Panc1 (cell line): ENCODE results near the gene MRPL54. TPM values are rescaled to one million over a fixed set of nuclear protein-coding genes. Genes with fewer than 3 reads are reported as not detected.

Experiments
- ATAC-seq: fragments of 200-7000 bp; cut with Tn5 transposase; 2 replicates; pipeline ENCODE4 v1.9.1; 2020; ENCODE audit warnings: mild to moderate bottlenecking, moderate library complexity
- BruUV-seq: library from RNA; stranded (reverse); fragments of 400-500 nt; replicated peaks from 2 replicates; lab custom pipeline; 2021; lab: Mats Ljungman, UMichigan
- CTCF ChIA-PET: fragments of 300-600 bp; sonication (Branson Sonifier 250); formaldehyde crosslinking; loops from one replicate; lab custom pipeline; 2022; ENCODE audit warnings: antibody characterized with exemption; lab: Charles Lee
- POLR2A ChIA-PET: fragments of 300-600 bp; sonication (Branson Sonifier 250); formaldehyde crosslinking; loops from one replicate; lab custom pipeline; 2022; ENCODE audit warnings: antibody characterized with exemption; lab: Charles Lee
- DNase-seq: peaks from one replicate; pipeline ENCODE4 v3.0.0-alpha.2; 2010; ENCODE audit warnings: low read depth, low spot score
- H3K27ac ChIP-seq: 2 replicates; pipeline ENCODE4 v1.5.1; 2011; ENCODE audit warnings: mild to moderate bottlenecking, low read length, inconsistent platforms
- H3K27me3 ChIP-seq: fragments of 200-500 bp; sonication (Bioruptor generic); 2 replicates; pipeline ENCODE4 v1.6.0; 2014; ENCODE audit warnings: low read length, inconsistent platforms; ENCODE audit not compliant: control insufficient read depth, insufficient read depth
- H3K36me3 ChIP-seq: fragments of 200-500 bp; sonication (Bioruptor generic); 2 replicates; pipeline ENCODE4 v1.5.1; 2014; ENCODE audit warnings: inconsistent platforms, mild to moderate bottlenecking, low read length, moderate library complexity; ENCODE audit not compliant: control insufficient read depth, insufficient read depth
- H3K4me1 ChIP-seq: 2 replicates; pipeline ENCODE4 v1.5.1; 2011; ENCODE audit warnings: inconsistent platforms, mild to moderate bottlenecking, low read length, moderate library complexity; ENCODE audit not compliant: control insufficient read depth, insufficient read depth
- H3K4me3 ChIP-seq, 2 experiments: 2 replicates each; pipeline ENCODE4 v1.5.1; 2011 to 2012; ENCODE audit warnings: low read depth in 2 of 2, low read length in 2 of 2, mild to moderate bottlenecking in 2 of 2, inconsistent platforms in 1 of 2, moderate library complexity in 1 of 2
- H3K9me3 ChIP-seq: fragments of 200-500 bp; sonication (Bioruptor generic); 2 replicates; pipeline ENCODE4 v1.5.1; 2014; ENCODE audit warnings: low read depth, mild to moderate bottlenecking, inconsistent platforms, low read length, moderate library complexity; ENCODE audit not compliant: control insufficient read depth, insufficient read depth
- POLR2AphosphoS5 ChIP-seq: IDR thresholded peaks from 2 replicates; pipeline ENCODE4 v1.6.1; 2012; ENCODE audit warnings: mild to moderate bottlenecking, low read depth, low read length, moderate library complexity
- SIN3A ChIP-seq: IDR thresholded peaks from 2 replicates; pipeline ENCODE4 v1.6.1; 2012; ENCODE audit warnings: low read depth, mild to moderate bottlenecking, low read length, moderate library complexity, borderline replicate concordance; ENCODE audit not compliant: insufficient read depth
- TCF7L2 ChIP-seq: IDR thresholded peaks from 2 replicates; pipeline ENCODE4 v1.6.1; 2011; ENCODE audit warnings: mild to moderate bottlenecking, low read depth, low read length, inconsistent platforms
- in situ Hi-C: cut with HindIII; loops from 2 replicates; pipeline ENCODE4 v1.10.0; 2016; ENCODE audit warnings: low sequenced_read_pairs, low pct_unique_long_range_greater_than_20kb
- intact Hi-C: fragments of 100-400 bp; cut with micrococcal nuclease; formaldehyde crosslinking; loops from one replicate; pipeline ENCODE4 v1.10.0; 2022; ENCODE audit not compliant: unreplicated experiment
- total RNA-seq: library from RNA; stranded (reverse); gene quantifications from one replicate; pipeline ENCODE4 v1.2.1, GENCODE V29; 2021; ENCODE audit not compliant: unreplicated experiment
- TF ChIP-seq, protein P1 (sequence below): fragments of 450-650 bp; IDR thresholded peaks from 2 replicates; pipeline ENCODE4 v1.5.1; 2017; ENCODE audit warnings: mild to moderate bottlenecking
- TF ChIP-seq, protein P2 (sequence below), 2 experiments: IDR thresholded peaks; 2 replicates each; pipeline ENCODE4 v1.6.1; 2011 to 2012; ENCODE audit warnings: low read depth in 2 of 2, control low read depth in 1 of 2, low read length in 1 of 2, mild to moderate bottlenecking in 1 of 2, moderate library complexity in 1 of 2; ENCODE audit not compliant: insufficient read depth in 1 of 2

Gene MRPL54
- total RNA-seq, 1 experiment from 2014 or later, result 42.8 TPM

DNA sequence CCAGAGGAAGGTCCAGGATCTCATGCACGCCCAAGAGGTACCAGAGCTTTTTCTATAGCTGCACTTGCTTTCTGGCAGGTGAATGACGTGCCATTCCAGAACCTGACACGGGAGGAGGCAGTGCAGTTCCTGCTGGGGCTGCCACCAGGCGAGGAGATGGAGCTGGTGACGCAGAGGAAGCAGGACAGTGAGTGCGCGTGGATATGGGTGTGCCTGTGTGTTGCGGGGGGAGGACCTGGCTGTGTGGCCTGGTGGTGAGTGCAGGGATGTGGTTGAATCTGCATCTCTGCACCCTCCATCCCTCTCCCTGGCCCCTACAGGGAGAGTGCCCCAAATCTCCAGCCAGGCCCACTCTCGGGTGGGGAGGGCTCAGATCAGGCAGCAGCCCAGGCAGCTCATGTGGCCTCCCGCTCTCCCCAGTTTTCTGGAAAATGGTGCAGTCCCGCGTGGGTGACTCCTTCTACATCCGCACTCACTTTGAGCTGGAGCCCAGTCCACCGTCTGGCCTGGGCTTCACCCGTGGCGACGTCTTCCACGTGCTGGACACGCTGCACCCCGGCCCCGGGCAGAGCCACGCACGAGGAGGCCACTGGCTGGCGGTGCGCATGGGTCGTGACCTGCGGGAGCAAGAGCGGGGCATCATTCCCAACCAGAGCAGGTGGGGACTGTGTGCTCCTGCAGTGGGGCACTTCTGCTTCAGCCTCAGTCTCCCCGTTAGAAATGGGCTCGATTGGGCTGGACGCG lies 23.8 kb upstream of the MRPL54 start:
- ATAC-seq, result 0 out of 2 replicates have a peak, but pooled peaks have one; percentile 13
- TF ChIP-seq, protein P1, sequence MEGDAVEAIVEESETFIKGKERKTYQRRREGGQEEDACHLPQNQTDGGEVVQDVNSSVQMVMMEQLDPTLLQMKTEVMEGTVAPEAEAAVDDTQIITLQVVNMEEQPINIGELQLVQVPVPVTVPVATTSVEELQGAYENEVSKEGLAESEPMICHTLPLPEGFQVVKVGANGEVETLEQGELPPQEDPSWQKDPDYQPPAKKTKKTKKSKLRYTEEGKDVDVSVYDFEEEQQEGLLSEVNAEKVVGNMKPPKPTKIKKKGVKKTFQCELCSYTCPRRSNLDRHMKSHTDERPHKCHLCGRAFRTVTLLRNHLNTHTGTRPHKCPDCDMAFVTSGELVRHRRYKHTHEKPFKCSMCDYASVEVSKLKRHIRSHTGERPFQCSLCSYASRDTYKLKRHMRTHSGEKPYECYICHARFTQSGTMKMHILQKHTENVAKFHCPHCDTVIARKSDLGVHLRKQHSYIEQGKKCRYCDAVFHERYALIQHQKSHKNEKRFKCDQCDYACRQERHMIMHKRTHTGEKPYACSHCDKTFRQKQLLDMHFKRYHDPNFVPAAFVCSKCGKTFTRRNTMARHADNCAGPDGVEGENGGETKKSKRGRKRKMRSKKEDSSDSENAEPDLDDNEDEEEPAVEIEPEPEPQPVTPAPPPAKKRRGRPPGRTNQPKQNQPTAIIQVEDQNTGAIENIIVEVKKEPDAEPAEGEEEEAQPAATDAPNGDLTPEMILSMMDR, result no peak
- TF ChIP-seq TCF7L2 (no peak), POLR2AphosphoS5 (no peak), SIN3A (no peak)
- TF ChIP-seq, protein P2, sequence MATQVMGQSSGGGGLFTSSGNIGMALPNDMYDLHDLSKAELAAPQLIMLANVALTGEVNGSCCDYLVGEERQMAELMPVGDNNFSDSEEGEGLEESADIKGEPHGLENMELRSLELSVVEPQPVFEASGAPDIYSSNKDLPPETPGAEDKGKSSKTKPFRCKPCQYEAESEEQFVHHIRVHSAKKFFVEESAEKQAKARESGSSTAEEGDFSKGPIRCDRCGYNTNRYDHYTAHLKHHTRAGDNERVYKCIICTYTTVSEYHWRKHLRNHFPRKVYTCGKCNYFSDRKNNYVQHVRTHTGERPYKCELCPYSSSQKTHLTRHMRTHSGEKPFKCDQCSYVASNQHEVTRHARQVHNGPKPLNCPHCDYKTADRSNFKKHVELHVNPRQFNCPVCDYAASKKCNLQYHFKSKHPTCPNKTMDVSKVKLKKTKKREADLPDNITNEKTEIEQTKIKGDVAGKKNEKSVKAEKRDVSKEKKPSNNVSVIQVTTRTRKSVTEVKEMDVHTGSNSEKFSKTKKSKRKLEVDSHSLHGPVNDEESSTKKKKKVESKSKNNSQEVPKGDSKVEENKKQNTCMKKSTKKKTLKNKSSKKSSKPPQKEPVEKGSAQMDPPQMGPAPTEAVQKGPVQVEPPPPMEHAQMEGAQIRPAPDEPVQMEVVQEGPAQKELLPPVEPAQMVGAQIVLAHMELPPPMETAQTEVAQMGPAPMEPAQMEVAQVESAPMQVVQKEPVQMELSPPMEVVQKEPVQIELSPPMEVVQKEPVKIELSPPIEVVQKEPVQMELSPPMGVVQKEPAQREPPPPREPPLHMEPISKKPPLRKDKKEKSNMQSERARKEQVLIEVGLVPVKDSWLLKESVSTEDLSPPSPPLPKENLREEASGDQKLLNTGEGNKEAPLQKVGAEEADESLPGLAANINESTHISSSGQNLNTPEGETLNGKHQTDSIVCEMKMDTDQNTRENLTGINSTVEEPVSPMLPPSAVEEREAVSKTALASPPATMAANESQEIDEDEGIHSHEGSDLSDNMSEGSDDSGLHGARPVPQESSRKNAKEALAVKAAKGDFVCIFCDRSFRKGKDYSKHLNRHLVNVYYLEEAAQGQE (IDR thresholded peaks at IDR 0.05; ENCODE audit: insufficient read depth in 1 of 2, low read depth in 2 of 2, low read length in 1 of 2), result no peak
- Histone ChIP-seq H3K36me3 (no peaks in the 10 kb centered on the region), H3K9me3 (no peaks in the 10 kb centered on the region), H3K27me3 (no peaks in the 10 kb centered on the region), H3K4me1 (no peaks in the 10 kb centered on the region), H3K27ac (no peak overlapping the region), H3K4me3 (no peak overlapping the region)
- intact Hi-C loops, result no loop called here
- in situ Hi-C loops, result no loop called here
- no peak for DNase-seq
- ChIA-PET CTCF (no interaction called here), POLR2A (no interaction called here)
- BruUV-seq, result no TSS peak

DNA sequence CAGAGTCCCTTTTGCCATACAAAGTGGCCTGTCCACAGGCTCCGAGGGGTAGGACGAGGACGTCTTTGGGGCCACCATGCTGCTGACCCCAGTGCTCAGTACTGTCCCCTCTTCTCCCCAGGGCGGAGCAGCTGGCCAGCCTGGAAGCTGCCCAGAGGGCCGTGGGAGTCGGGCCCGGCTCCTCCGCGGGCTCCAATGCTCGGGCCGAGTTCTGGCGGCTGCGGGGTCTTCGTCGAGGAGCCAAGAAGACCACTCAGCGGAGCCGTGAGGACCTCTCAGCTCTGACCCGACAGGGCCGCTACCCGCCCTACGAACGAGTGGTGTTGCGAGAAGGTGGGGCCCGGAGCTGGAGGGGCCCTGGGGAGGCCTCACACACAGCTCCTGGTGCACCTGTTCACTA lies 22.1 kb upstream of the MRPL54 start:
- Histone ChIP-seq H3K27me3 (no peaks in the 10 kb centered on the region), H3K27ac (no peak overlapping the region), H3K4me1 (no peaks in the 10 kb centered on the region), H3K4me3 (no peak overlapping the region), H3K9me3 (no peaks in the 10 kb centered on the region), H3K36me3 (no peaks in the 10 kb centered on the region)
- in situ Hi-C loops (no loop called here), intact Hi-C loops (no loop called here)
- TF ChIP-seq TCF7L2 (no peak), SIN3A (no peak), POLR2AphosphoS5 (no peak)
- TF ChIP-seq, protein P1, result no peak
- TF ChIP-seq, protein P2 (IDR thresholded peaks at IDR 0.05; ENCODE audit: insufficient read depth in 1 of 2, low read depth in 2 of 2, low read length in 1 of 2), result no peak
- no peak for ATAC-seq
- POLR2A ChIA-PET, result no interaction called here
- CTCF ChIA-PET, result no interaction called here
- no TSS peak for BruUV-seq
- DNase-seq, result no peak
